ENCODE results near the gene EP300.
"Not testable (repeated sequence)": the region's sequence is repeated elsewhere in the genome, so short reads cannot be mapped to it uniquely, and the experiment has no call there.

GRCh38 chr22:41064326-41064725 is 28.1 kb upstream of the EP300 start:
- TF ChIP-seq CTCF (IDR thresholded peaks at IDR 0.05; ENCODE audit: low read depth, low read length, poor library complexity, severe bottlenecking); EZH2phosphoT487 (IDR thresholded peaks at IDR 0.05; ENCODE audit: borderline replicate concordance, low read length): not testable (repeated sequence)
